ENCODE data around the gene ZNF414.
A peak's percentile ranks its signal among the peaks of the same experiment; 100 is the strongest.
"Not testable (repeated sequence)": the region's sequence is repeated elsewhere in the genome, so short reads cannot be mapped to it uniquely, and the experiment has no call there.

Gene ZNF414

DNA sequence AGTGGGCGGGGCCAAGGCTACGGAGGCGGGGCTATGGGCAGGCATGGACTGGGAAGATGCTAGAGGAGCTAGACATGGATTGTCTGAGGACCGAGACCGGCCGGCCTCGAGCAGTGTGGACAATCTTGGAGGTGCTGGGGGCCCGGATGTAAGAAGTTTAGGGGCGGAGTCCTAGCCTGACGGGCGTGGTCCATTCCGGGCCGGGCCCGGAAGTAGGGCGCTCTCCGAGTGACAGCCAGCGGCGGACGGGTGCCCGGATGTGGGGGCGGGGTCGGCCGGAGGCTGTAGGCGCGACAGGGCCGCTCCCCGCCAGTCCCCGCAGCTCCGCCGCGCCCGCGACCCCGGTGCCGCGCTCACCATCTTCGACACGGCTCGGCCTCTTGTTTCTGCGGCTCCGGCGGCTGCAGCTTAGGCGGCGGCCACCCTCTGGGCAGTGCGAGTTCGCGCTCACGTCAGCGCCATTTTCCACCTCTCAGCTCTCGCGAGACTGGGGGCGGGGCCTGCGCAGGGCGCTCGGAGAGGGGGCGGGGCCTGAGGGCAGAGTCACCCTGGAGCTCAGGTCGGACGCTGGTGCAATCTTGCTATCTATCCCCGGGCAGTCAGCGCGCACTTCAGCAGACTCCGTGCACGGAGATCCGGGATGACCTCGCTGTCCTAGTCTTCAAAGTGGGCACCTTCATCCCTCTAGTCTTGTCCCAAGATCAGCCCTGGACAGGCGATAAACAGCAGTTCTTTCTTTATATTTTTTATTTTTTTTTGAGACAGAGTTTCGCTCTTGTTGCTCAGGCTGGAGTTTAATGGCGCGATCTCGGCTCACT lies at the start of gene ZNF414:
Gene ZNF414 (minus strand): TSS at position 481 of the 818 bp plus-strand sequence. CDS start 121 bp downstream, at position 360.
- DNase-seq (ENCODE audit: low spot score) = peak; percentile 94

DNA sequence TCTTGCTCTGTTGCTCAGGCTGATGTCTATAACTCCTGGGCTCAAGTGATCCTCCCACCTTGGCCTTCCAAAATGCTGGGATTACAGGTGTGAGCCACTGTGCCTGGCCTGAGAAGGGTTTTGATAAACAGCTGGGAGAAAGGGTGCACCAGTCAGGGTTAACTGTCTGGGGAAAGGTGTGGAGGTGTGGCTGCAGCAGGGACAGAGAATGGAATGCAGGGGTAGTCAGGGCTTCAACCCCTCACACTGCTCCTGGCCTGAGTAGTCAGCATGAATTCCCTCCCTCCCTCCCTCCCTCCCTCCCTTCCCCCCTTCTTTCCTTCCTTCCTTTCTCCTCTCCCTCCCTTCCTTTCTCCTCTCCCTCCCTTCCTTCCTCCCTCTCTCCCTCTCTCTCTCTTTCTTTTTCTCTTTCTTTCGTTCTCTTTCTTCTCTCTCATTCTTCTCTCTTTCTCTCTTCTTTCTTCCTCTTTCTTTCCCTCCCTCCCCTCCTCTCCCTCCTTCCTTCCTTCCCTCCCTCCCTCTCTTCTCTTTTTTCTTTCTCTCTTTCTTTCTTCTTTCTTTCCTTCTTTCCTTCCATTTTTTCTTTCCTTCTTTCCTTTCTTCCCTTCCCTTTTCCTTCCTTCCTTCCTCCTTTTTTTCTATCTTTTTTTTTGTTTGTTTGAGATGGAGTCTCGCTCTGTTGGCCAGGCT lies 47.3 kb upstream of the ZNF414 start:
- DNase-seq (ENCODE audit: low spot score) = no peak

DNA sequence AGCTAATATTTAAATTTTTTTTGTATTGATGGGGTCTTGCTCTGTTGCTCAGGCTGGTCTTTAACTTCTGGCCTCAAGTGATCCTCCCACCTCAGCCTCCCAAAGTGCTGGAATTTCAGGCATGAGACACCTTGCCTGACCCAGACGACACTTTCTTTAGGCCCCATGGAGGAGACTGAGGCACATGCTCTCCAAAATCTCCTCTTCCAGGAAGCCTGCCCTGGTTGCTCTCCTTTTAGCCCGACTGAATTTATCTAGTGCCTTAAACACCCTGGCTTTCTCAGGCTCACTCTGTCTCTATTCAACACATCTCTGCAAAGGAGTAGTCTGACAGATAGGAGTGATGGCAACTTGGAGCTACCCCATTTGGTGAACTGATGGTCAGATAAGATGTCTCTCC lies 44.4 kb upstream of the ZNF414 start:
- no peak for DNase-seq (ENCODE audit: low spot score)

DNA sequence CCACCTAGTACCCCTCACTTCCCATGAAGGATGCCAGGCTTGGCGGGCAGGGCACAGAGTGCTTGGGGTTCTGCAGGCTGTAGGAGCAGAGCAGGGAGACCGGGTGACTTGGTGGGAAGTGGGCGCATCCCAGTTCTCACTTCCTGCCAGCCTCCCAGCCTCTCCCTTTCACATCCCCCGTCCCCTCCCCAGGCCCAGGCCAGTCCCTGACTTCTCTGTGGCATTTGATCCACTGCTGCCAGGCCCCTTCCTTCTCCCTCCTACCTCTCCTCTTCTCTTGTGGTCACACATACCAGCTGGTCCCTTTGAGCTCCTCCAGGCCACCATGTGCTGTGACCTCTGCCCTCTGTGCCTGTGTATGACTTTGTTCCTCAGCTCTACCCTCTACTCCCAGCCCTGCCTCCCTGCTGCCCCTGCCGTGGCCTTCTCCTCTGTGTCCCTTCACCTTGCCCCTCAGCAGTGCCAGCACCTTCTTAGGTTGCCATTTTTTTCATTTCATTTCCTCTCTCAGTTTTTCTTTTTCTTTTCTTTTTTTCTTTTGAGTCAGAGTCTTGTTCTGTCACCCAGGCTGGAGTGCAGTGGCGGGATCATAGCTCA lies 43.8 kb upstream of the ZNF414 start:
- DNase-seq (ENCODE audit: low spot score) = no peak

- DNase-seq (ENCODE audit: low spot score) = not testable (repeated sequence)
These were observed 39.8 kb upstream of the ZNF414 start for GRCh38 chr19:8553729-8554128.

DNA sequence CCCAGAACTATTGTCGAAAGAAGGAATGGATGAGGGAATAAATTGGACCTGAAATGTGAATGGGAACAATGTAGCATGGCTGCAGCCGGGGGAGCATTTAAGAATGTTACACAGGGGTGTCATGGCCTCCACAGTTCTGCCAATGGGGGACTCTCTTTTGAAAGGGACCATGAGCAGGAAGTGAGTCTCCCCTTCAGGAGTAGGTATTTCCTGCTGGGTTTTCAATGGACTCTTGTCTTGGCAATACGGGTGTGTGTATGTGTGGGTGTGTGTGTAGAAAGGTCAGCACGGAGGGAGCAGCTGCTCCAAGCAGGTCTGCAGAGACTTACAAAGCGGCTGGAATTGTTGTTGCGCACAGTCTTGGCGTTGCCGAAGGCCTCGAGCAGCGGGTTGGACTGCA lies 38.8 kb upstream of the ZNF414 start:
- no peak for DNase-seq (ENCODE audit: low spot score)

GRCh38 chr19:8550070-8550469 lies 36.1 kb upstream of the ZNF414 start:
- DNase-seq (ENCODE audit: low spot score) = no peak

- no peak for DNase-seq (ENCODE audit: low spot score)
These were observed 31.8 kb upstream of the ZNF414 start for GRCh38 chr19:8545743-8546142.

DNA sequence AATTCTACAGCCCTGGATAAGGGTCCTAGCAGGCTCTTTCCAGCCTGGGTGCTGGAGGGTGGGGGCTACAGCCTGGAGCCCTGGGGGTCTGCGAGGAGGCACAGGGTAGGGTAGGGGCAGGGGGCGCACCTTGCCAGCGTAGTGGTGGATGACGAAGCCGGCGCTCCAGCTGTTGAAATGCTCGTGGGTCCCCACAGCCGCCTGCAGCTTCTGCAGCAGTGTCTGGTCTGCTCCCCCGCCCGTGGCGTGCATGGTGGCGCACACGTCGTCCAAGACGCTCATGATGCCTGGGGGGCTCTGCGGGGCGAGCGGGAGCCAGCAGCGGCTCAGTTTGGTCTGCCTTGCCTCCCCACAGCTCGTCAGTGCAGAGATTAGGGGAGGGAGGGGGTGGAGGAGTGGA lies 30.2 kb upstream of the ZNF414 start:
- no peak for DNase-seq (ENCODE audit: low spot score)

DNA sequence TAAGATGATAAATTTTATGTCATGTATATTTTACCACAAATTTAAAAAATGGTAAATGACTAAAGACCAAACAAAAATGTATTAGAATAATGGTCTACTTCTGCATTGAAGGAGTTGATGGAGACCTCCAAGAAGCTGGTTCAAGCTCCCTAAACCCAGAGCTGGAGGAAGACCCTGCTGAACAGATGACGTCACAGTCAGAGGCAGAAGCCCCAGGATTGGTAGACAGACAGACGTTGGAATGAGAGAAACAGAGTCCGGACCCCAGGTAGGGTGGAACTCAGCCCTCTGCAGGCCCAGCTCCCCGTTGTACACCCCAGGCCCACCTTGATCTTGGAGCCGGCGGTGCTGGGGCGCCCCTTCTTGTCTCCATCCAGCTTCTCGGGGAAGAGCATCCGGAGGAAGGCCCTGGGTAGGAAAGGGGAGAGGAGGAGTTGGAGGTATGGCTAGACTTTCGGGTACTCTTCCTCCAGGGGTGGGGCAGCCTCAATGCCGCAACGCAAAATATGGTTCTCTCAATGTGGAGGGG lies 25.7 kb upstream of the ZNF414 start:
- no peak for DNase-seq (ENCODE audit: low spot score)

DNA sequence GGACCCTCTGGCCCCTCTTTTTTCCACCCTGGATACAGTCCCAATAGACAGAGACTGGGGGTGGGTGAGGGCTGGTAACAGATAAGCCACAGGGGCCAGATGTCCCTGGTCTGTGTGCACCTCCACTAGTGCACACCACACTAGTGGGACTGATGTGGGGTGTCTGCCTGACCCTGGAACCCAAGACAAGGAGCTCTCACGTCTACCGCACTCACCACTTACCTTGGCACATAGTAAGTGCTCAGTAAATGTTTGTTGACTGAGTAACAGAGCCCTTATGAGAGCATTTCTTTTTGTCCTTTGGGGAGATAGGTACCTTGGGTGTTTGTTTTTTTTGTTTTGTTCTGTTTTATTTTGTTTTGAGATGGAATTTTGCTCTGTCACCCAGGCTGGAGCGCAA lies 23.1 kb upstream of the ZNF414 start:
- no peak for DNase-seq (ENCODE audit: low spot score)

- DNase-seq (ENCODE audit: low spot score) = no peak
These were observed 22.3 kb upstream of the ZNF414 start for GRCh38 chr19:8536282-8536681.

GRCh38 chr19:8532225-8532624 lies 18.3 kb upstream of the ZNF414 start:
- DNase-seq (ENCODE audit: low spot score) = no peak

DNA sequence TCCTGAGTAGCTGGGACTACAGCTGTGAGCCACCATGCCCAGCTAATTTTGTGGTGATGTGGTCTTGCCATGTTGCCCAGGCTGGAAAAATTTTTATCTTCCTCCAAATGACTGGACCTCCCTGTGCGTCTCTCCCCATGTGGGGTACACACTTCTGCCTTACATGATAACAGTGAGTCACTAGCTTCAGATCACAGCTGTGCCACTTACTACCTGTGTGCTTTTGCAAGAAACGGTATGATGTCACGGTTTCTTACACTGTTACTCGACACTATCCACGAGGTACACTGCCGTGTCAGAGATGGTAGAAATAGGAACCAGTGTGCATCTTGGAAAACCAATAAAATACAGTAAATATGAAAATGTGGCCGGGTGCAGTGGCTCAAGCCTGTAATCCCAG lies 17.5 kb upstream of the ZNF414 start:
- no peak for DNase-seq (ENCODE audit: low spot score)

DNA sequence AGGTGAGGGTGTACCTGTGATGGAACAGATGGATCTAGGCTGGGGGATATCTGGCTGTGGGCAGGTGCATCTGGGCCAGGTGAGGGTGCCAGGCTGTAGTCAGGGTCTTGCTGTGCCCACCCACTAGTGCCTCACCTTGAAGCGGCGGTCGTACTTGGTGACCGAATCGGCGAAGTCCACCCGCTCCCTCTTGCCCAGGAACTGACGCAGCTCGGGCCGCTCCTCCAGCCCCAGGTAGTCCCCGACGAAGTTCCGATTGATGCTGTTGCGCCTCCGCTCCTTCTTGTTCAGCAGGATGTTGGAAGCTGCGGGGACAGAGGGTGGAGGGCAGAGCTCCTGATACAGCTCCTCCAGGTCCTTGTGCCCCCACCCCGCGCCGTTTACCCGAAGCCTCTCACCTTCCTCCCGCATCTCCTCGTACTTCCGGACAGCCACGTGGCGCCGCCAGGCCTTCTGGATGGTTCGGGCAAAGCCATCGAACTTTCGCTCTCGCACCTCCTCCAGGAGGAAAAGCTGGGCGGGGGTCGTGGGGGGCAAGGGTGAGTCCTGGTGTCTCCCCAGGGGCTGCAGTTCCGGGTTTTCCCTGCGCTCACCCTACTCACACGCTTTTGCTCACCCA lies 16.2 kb upstream of the ZNF414 start:
- no peak for DNase-seq (ENCODE audit: low spot score)

DNA sequence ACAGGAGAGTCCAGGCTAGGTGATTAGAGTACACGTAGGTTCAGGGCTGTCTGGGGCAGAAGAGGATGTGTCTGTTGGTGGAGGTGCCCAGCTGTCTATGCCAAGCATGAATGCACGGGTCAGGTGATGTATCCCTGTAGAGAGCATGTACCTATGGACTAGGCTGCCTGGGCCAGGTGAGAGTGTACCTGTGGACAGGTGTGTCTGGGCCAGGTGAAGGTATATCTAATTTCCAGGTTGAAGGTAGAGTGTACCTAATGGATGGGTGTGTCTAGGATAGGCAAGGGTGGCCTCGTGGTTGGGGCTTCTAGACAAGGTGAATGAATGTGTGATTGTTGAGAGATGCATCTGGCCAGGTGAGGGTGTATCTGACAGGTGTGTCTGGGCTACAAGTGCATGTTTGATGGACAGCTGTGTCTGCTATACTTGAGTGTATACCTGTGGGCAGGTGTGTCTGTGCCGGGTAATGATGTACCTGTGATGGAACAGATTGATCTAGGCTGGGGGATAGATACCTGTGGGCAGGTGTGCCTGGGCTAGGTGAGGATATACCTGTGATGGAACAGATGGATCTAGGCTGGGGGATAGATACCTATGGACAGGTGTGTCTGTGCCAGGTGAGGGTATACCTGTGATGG lies 15.5 kb upstream of the ZNF414 start:
- no peak for DNase-seq (ENCODE audit: low spot score)

DNA sequence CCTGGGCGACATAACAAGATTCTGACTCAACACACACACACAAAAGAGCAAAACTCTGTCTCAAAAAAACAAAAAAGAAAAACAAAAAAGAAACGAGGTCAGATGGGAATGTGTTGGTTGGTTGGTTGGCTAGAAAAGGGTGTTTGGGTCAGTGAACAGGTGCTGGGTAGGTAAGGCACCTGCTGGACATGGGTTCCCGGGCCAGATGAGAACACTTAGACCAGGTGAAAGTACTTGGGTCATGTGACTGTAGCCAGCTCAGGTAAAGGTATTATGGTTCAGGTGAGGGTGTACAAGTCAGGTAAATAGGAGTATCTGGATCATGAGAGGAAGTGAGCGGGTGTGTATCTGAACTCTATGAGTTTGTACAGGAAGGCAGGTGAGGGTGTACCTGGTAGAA lies 14.5 kb upstream of the ZNF414 start:
- no peak for DNase-seq (ENCODE audit: low spot score)

DNA sequence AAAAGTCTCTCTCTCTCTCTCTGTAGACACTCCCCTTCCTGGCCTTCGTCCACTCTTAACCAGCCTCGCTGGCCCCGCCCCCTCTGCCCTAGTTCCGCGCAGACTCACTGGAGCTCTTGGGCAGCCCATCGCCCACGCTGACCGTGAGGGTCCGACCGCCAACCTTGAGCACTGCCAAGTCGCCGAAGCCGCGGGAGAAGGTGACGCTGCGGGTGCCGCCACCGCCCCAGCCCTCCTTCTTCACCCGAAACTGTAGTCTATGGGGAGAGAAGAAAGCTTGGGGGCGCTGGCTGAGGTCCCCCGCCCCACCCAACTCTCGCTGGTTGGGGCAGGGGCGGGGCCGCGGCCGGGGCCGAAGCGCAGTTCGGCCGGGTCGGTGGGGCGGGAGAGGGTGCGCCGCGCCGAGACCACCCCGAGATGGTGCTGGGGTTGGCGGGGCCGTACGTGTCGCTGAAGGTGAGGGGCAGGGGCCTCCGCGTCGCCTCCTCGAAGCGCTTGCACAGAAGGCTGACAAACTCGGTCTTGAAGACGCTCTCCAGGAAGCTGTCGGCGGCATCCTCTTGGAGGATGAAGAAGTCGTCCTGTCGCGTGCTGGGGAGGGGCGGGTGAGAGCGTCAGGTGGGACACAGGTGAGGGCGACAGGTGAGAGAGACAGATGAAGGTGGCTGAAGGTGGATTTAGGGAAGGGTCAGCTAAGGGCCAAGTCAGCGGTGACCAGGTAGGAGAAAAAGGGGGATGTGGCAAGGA lies 12.6 kb upstream of the ZNF414 start:
- peak; percentile 82 for DNase-seq (ENCODE audit: low spot score)

- peak; percentile 92 for DNase-seq (ENCODE audit: low spot score)
These were observed 11.4 kb upstream of the ZNF414 start for GRCh38 chr19:8525401-8525684.

GRCh38 chr19:8519388-8519787 lies 5.4 kb upstream of the ZNF414 start:
- DNase-seq (ENCODE audit: low spot score) = no peak

DNA sequence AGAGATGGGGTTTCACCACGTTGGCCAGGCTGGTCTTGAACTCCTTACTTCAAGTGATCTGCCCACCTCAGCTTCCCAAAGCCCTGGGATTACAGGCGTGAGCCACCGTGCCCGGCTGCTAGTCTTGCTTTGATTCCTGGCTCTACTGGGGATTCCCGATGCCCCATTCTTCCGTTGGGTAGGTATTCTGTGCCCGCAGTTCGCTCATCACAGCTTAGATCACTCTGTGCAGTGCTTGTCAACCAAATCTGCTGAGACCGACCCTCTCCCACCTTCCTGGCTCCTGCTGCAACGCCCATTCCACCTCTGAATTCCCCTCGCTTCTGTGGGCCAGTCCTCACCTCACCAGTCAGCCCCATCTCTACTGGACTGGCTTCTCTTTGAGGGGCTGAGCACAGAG lies 4.6 kb upstream of the ZNF414 start:
- no peak for DNase-seq (ENCODE audit: low spot score)
